Mesothelial cell of epicardium (in vitro differentiated cells): ENCODE data around the gene KCNMA1. TPM values are rescaled to one million over a fixed set of nuclear protein-coding genes. Genes with fewer than 3 reads are reported as not detected.

ENCODE experiments used
- DNase-seq, 2 experiments: peaks; one replicate each; pipeline ENCODE4 v3.0.0; 2021; ENCODE audit warnings: low spot score in 2 of 2; ENCODE audit not compliant: unreplicated experiment in 2 of 2
- H3K27ac Mint-ChIP-seq: 2 replicates; pipeline ENCODE4 v1.8.0; 2021; ENCODE audit warnings: mixed read lengths
- H3K27me3 Mint-ChIP-seq: 2 replicates; pipeline ENCODE4 v1.8.0; 2021; ENCODE audit warnings: low read depth, mixed read lengths
- H3K36me3 Mint-ChIP-seq: 2 replicates; pipeline ENCODE4 v1.8.0; 2021; ENCODE audit warnings: mixed read lengths
- H3K4me1 Mint-ChIP-seq: 2 replicates; pipeline ENCODE4 v1.8.0; 2021; ENCODE audit warnings: mixed read lengths
- H3K4me3 Mint-ChIP-seq: 2 replicates; pipeline ENCODE4 v1.8.0; 2021; ENCODE audit warnings: mild to moderate bottlenecking, moderate library complexity, mixed read lengths
- H3K9me3 Mint-ChIP-seq: 2 replicates; pipeline ENCODE4 v1.8.0; 2021; ENCODE audit warnings: mixed read lengths
- total RNA-seq: library from RNA; stranded (reverse); gene quantifications from 3 replicates; pipeline ENCODE4 v1.2.1, GENCODE V29; 2021
- TF ChIP-seq, protein P1 (sequence below): fragments of 200-600 bp; sonication (generic); IDR thresholded peaks from one replicate; pipeline ENCODE4 v1.5.0; 2021; ENCODE audit warnings: antibody characterized with exemption; ENCODE audit not compliant: unreplicated experiment

The KCNMA1 gene
- total RNA-seq, 1 donor from 2014 or later, result 44.0 TPM

DNA sequence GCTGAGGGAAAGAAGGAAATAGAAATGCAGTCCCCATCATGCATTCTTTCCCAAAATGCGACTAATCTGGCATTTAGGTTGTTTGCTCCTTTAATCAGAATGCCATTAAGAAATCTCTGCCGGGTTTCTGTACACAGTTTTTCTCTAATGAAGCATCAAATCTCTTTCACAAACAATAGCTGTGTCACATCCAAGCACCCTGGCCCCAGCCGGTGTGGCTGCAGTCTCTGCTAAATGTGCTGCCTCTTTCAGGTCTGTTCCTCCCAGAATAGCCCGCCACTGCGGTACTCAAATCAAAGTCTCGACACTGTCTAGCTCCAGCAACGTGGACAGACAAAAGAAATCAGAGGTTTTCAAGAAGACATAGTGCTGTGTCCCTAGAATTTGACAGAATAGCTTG, 343.8 kb downstream of the KCNMA1 start:
- Mint-ChIP-seq H3K27ac (peak overlapping the region; percentile 7), H3K4me1 (peaks cover 48% of the 10 kb centered on the region), H3K36me3 (no peaks in the 10 kb centered on the region), H3K27me3 (no peaks in the 10 kb centered on the region), H3K9me3 (no peaks in the 10 kb centered on the region), H3K4me3 (no peak overlapping the region)
- TF ChIP-seq, protein P1, sequence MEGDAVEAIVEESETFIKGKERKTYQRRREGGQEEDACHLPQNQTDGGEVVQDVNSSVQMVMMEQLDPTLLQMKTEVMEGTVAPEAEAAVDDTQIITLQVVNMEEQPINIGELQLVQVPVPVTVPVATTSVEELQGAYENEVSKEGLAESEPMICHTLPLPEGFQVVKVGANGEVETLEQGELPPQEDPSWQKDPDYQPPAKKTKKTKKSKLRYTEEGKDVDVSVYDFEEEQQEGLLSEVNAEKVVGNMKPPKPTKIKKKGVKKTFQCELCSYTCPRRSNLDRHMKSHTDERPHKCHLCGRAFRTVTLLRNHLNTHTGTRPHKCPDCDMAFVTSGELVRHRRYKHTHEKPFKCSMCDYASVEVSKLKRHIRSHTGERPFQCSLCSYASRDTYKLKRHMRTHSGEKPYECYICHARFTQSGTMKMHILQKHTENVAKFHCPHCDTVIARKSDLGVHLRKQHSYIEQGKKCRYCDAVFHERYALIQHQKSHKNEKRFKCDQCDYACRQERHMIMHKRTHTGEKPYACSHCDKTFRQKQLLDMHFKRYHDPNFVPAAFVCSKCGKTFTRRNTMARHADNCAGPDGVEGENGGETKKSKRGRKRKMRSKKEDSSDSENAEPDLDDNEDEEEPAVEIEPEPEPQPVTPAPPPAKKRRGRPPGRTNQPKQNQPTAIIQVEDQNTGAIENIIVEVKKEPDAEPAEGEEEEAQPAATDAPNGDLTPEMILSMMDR, result no peak
- DNase-seq, result no peak

- H3K9me3 Mint-ChIP-seq, result no peaks in the 10 kb centered on the region
- no peak overlapping the region for H3K4me3 Mint-ChIP-seq
- no peaks in the 10 kb centered on the region for H3K36me3 Mint-ChIP-seq
- H3K27ac Mint-ChIP-seq, result peak overlapping the region; percentile 86
- H3K27me3 Mint-ChIP-seq, result no peaks in the 10 kb centered on the region
- no peak for DNase-seq
- H3K4me1 Mint-ChIP-seq, result peaks cover 51% of the 10 kb centered on the region
- TF ChIP-seq, protein P1, result no peak
Measured at GRCh38 chr10:77293347-77293746, 344.3 kb downstream of the KCNMA1 start.

- no peak for DNase-seq
- Mint-ChIP-seq H3K4me3 (no peak overlapping the region), H3K27ac (peak overlapping the region; percentile 86), H3K27me3 (no peaks in the 10 kb centered on the region), H3K9me3 (no peaks in the 10 kb centered on the region), H3K36me3 (no peaks in the 10 kb centered on the region), H3K4me1 (peaks cover 61% of the 10 kb centered on the region)
- TF ChIP-seq, protein P1, result no peak
Measured at GRCh38 chr10:77291596-77292505, 345.8 kb downstream of the KCNMA1 start.

DNA sequence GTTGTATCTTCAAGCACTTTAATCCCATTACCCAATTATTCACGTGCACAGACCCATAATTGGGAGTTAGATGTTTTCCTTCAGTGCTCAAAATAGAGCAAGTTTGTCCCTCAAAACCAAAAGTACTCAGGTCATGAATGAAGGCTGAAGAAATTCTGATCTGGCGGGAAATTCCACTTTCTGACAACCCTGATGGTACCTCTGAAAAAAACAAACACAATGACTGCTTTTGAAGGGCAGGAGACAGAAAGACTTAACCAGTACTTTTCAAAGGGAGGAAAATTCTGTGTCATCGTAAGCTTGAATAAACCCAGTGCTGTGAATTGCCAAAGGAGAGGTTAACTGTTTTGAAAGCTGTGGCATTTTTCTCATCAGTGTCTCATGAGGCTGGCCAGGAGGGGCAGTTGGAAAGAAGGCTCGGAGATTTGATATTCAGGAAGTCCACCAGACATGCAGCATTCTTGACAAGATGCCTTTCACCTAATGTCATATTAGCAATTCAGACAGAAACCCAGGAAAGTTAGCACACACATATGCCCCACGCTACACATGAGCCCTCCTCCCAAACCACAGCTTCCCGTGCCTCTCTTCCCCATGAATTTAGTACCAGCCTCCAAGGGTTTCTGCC, 347.0 kb downstream of the KCNMA1 start:
- Mint-ChIP-seq H3K27me3 (no peaks in the 10 kb centered on the region), H3K4me1 (peaks cover 69% of the 10 kb centered on the region), H3K4me3 (no peak overlapping the region)

DNA sequence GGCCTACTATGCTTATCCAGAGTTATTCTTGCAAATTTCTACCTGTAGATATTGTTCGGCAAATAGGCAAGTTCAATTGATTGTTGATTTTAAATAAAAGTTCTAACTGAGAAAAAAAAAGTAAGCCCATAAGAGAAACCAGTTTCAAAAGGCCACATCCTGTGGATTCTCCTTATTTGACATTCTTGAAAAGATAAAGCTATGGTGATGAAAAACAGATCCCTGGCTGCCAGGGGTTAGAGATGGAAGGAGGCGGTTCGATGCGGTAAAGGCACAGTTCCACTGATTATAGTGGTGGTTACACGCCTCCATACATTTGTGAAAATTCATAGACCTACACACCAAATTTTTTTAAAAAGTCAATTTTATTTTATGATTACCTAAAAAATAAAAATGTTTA, 347.8 kb downstream of the KCNMA1 start:
- DNase-seq, result no peak
- no peaks in the 10 kb centered on the region for H3K27me3 Mint-ChIP-seq
- H3K4me3 Mint-ChIP-seq, result no peak overlapping the region
- H3K36me3 Mint-ChIP-seq, result no peaks in the 10 kb centered on the region
- TF ChIP-seq, protein P1, result no peak
- H3K27ac Mint-ChIP-seq, result peak overlapping the region; percentile 36
- H3K9me3 Mint-ChIP-seq, result no peaks in the 10 kb centered on the region
- H3K4me1 Mint-ChIP-seq, result peaks cover 78% of the 10 kb centered on the region

More for the DNA sequence above, 347.0 kb downstream of the KCNMA1 start:
- no peak for DNase-seq
- TF ChIP-seq, protein P1, result no peak
- no peaks in the 10 kb centered on the region for H3K36me3 Mint-ChIP-seq
- peak overlapping the region; percentile 86 for H3K27ac Mint-ChIP-seq
- H3K9me3 Mint-ChIP-seq, result no peaks in the 10 kb centered on the region
